ENCODE data around the gene DBNL. TPM values are rescaled to one million over a fixed set of nuclear protein-coding genes. Genes with fewer than 3 reads are reported as not detected.

Gene DBNL
- 101 and 140 TPM in 2 replicates for total RNA-seq

DNA sequence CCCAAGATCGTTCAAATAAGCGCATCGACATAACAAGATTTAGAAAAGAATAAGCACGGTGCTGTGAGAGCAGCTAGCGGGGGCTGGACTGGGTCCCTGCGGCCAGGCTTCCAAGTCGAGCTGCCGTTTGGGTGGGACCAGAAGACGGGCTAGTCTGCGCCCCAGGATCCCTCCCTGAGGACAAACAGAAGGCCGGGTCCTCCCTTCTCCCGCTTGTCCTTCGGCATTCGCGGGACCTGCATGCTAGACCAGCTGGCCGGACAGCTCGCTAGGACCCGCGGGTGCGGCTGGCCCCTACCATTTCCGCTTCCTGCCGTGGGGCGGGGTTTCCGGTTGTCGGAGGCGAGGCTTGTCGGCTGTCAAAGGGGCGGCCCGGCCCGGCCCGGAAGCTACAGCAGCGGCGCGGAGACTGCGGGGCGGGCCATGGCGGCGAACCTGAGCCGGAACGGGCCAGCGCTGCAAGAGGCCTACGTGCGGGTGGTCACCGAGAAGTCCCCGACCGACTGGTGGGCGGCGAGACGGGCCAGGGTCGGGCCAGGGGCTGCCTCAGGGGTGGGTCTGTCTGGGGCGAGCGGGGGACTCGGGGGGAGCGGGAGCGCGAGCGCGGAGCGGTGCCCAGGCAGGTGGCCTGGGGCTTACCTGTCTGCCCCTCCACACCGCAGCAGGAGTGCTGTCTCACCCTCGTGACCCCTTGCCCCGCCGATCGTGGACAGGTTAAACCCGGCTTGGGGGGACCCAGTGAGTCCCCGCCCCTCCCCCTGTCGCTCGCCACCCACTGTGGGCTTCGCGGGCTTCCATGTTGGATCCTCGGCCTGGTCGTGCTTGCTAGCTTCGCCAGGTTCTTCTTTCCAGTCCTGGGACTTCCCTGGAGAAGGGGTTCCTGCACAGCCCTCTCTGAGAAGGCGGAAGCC, at the start of gene DBNL:
TSS of gene DBNL (plus strand) at position 388 of the 911 bp plus-strand sequence. CDS start at position 424, 36 bp downstream.

DNA sequence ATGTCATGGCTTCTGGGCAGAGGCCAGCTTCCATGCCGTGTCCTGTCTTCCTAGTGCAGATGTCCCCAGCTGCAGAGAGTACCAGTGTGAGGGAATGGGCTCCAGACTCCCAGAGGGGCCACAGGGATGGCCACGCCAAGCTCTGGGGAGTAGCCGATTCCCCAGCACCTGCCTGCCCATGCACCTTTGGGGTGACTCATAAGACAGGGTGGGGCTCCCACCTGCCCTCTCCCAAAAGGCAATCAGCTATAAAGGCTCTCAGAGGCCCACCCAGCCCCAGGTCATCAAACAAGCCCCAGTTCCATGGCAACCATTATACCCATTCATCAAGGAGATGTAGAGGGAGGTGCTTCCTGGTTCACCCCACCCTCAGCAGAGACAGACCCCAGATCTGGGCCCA, 47.0 kb upstream of the DBNL start, which contains the start of gene SPDYE1:
TSS of gene SPDYE1 (plus strand) at position 366 of the 400 bp plus-strand sequence. CDS start 2,053 bp downstream, outside the sequence.

DNA sequence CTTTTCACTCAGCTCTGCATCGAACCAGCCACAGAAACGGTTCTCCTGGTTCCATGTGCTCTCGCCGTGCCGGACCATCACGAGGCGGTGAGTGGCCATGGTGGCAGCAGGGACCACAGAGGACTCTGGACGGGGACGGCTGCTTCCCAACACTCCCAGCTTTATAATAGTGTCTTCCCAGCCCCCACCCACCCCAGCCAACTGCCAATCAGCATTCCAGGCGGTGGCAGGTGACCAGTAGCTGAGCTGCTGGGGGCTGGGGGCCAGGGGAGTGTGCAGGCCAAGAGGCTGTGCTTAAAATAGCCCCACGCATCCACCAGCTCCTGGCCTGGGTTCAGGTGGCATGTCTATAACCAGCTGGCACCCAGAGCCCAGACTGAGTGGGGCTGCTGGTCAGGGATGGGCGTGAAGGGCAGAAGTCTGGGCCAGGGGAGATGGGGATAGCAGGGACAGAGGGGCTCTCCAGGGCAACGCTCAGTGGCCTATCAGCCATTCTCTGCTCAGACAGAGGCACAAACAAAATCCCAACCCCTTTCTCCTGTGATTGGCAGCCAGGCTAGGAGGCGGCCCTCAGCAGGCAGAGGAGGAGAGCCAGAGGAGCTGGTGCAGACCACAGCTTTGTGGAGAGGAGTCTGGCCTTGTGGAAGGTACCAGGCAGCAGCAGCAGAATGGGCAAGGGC, 21.1 kb downstream of the DBNL start, which contains the start of gene PGAM2:
TSS of gene PGAM2 (minus strand) at position 137 of the 680 bp plus-strand sequence. CDS start at position 99, 38 bp downstream.

DNA sequence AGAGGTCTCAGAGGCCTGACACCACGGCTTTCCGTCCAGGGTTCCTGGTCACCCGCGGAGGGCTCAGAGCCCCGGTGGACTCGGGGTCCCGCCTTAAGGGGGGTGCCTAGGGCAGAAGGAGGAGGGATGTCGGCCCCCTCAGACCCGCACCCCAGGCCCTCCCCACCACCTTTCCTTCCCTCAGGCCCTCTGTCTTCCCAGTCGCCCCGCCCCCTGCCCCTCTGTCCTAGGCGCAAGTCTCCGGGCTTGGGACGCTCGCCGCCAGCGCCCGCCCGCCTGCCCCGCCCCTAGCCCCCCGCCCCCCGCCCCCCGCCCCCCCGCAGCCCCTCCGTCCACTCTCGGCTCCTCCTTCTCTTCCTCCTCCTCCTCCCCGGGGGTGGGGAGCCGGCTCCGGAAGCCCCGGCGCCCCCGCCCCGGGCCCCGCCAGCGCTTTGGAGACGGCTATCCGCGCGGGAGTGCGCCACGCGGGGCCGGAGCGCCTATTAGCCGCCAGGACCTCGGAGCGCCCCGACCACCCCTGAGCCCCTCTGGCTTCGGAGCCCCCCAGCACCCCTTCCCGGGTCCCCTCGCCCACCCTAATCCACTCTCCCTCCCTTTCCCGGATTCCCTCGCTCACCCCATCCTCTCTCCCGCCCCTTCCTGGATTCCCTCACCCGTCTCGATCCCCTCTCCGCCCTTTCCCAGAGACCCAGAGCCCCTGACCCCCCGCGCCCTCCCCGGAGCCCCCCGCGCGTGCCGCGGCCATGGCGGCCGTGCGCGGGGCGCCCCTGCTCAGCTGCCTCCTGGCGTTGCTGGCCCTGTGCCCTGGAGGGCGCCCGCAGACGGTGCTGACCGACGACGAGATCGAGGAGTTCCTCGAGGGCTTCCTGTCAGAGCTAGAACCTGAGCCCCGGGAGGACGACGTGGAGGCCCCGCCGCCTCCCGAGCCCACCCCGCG, 59.7 kb downstream of the DBNL start, which contains the start of gene AEBP1:
TSS of gene AEBP1 (plus strand) at position 423 of the 937 bp plus-strand sequence. CDS start at position 744, 321 bp downstream.

Other genes with a start within 250 kb of the DBNL start
- gene MRPS24, start 175.2 kb upstream of the DBNL start, total RNA-seq = 85.0 and 105 TPM in 2 replicates
- 27.0 and 27.4 TPM in 2 replicates for gene URGCP, start 138.1 kb upstream of the DBNL start, total RNA-seq
- 4.7 and 12.1 TPM in 2 replicates for gene UBE2D4, start 118.3 kb upstream of the DBNL start, total RNA-seq
- under 0.01 TPM in 1 of 2 replicates, not detected in the other for gene SPDYE1, start 46.8 kb upstream of the DBNL start, total RNA-seq
- 0.09 and 0.63 TPM in 2 replicates for gene PGAM2, start 20.9 kb downstream of the DBNL start, total RNA-seq
- 7.6 and 9.9 TPM in 2 replicates for gene POLM, start 37.8 kb downstream of the DBNL start, total RNA-seq
- gene AEBP1, start 59.6 kb downstream of the DBNL start, total RNA-seq = 16.6 and 20.2 TPM in 2 replicates
- gene POLD2, start 78.8 kb downstream of the DBNL start, total RNA-seq = 57.8 and 61.7 TPM in 2 replicates
- 0.47 TPM in 1 of 2 replicates, not detected in the other for gene MYL7, start 96.6 kb downstream of the DBNL start, total RNA-seq
- gene GCK, start 144.7 kb downstream of the DBNL start, total RNA-seq = 1.1 and 3.2 TPM in 2 replicates
- 45.6 and 70.6 TPM in 2 replicates for gene YKT6, start 156.3 kb downstream of the DBNL start, total RNA-seq

Measured in bronchial smooth muscle cell (primary cell).